Body of pancreas (tissue), 4 donors: ENCODE data around the gene PWWP2B.

Experiments
- POLR2A ChIP-seq, 3 donors: fragments of 450-650 bp; IDR thresholded peaks; one replicate each; pipeline ENCODE4 v1.6.1; 2016; ENCODE audit warnings: antibody characterized with exemption in 3 of 3, mild to moderate bottlenecking in 2 of 3
- TF ChIP-seq, protein P1 (sequence below), 7 experiments: fragments of 450-650 bp in 4 of 7; fragments of 200-600 bp in 3 of 7; sonication (generic) in 3 of 7; IDR thresholded peaks; one replicate each; pipeline ENCODE4 v1.5.1; 2016 to 2019; ENCODE audit warnings: antibody characterized with exemption in 7 of 7

GRCh38 chr10:132420981-132421846 lies 24.2 kb downstream of the PWWP2B start:
- peak; percentile 37 to 64 (median 42) for TF ChIP-seq POLR2A (IDR thresholded peaks at IDR 0.05)
- TF ChIP-seq, protein P1, sequence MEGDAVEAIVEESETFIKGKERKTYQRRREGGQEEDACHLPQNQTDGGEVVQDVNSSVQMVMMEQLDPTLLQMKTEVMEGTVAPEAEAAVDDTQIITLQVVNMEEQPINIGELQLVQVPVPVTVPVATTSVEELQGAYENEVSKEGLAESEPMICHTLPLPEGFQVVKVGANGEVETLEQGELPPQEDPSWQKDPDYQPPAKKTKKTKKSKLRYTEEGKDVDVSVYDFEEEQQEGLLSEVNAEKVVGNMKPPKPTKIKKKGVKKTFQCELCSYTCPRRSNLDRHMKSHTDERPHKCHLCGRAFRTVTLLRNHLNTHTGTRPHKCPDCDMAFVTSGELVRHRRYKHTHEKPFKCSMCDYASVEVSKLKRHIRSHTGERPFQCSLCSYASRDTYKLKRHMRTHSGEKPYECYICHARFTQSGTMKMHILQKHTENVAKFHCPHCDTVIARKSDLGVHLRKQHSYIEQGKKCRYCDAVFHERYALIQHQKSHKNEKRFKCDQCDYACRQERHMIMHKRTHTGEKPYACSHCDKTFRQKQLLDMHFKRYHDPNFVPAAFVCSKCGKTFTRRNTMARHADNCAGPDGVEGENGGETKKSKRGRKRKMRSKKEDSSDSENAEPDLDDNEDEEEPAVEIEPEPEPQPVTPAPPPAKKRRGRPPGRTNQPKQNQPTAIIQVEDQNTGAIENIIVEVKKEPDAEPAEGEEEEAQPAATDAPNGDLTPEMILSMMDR (IDR thresholded peaks at IDR 0.05), result peak in 1 of 7 experiments; percentile 7
